ENCODE results near the gene LRRC75B.
"Not testable (repeated sequence)": the region's sequence is repeated elsewhere in the genome, so short reads cannot be mapped to it uniquely, and the experiment has no call there.

DNA sequence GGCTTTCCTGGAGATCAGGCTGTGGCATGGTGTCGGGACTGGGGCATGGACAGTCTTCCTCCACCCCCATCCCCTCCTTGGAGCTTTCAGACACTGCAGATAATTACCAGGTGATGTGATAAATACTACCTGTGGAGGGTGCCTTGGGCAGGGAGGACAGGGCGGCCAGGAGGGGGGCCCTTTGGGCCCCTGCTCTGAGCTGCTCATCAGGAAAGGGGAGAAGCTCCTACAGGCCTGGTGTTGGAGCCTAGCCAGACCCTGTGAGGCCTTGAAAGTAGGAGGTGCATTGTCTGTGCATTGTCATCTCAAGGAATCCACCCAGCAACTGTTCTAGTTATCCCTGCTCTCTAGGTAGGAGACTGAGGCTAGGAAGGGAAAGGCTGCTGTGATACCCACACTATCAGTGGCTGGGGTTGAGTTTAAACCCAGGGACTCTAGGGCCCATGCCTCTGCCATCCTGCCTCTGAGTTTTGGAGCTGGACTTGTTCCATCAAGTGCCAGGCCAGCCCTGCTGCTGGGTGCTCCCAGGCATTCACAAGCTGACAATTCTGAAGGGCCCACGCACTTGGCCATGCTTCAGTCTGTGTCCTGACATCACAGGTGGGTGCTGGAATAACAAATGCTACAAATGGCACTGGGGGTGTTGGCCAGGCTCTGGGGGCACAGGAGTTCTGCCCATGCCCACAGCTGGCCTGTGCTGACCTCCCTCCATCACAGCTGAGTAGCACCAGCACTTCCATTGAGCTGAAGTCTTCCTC lies 7.3 kb upstream of the LRRC75B start:
- TF ChIP-seq CTCF (IDR thresholded peaks at IDR 0.05); ZFX (IDR thresholded peaks at IDR 0.05; ENCODE audit: borderline replicate concordance): not testable (repeated sequence)

All from 22Rv1 (cell line).